GM23248 (cell line): ENCODE measurements around the gene NOS1AP.

Experiments
- EZH2 ChIP-seq: fragments of 200-600 bp; sonication (generic); IDR thresholded peaks from 2 replicates; pipeline ENCODE4 v1.6.1; 2018; ENCODE audit warnings: antibody characterized with exemption, mild to moderate bottlenecking; ENCODE audit not compliant: insufficient read depth, poor library complexity, severe bottlenecking
- EZH2phosphoT487 ChIP-seq: fragments of 200-600 bp; sonication (generic); IDR thresholded peaks from 2 replicates; pipeline ENCODE4 v1.6.1; 2018; ENCODE audit warnings: antibody characterized with exemption, moderate library complexity, mild to moderate bottlenecking, low read depth; ENCODE audit not compliant: insufficient read depth

DNA sequence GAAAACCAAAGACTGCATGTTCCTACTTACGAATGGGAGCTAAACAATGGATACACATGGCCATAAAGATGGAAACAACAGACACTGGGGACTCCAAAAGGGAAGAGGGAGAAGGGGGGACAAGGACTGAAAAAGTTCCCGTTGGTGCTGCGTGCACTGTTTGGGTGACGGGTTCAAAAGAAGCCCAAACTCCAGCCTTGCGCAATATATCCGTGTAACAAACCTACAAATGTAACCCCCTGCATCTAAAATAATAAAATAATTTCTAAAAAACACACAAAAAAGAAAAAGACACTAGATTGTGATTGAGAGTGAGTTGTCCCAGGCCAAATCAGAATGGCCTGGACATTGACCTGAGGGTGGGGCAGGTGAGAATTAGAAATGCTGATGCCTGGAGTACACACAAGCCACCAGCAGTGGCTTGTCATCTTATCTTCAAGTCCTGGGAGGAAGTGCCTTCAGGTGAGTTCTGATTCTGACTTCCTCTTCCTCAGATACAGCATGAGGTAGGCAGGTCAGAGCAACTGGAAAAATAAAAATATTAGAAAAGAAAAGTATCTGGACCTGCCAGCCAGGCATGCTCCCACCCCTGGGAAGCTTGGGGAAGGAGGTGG, 252.4 kb downstream of the NOS1AP start:
- TF ChIP-seq EZH2 (no peak), EZH2phosphoT487 (no peak)
